HG03159 (cell line): Measurements from ENCODE around the gene TENM3.
A peak's percentile ranks its signal among the peaks of the same experiment; 100 is the strongest.

ENCODE experiments used
- ATAC-seq: cut with Tn5 transposase; IDR thresholded peaks from one replicate; pipeline ENCODE4 v1.9.1; 2021; ENCODE audit warnings: mild to moderate bottlenecking, moderate library complexity; ENCODE audit not compliant: unreplicated experiment

TENM3 gene

DNA sequence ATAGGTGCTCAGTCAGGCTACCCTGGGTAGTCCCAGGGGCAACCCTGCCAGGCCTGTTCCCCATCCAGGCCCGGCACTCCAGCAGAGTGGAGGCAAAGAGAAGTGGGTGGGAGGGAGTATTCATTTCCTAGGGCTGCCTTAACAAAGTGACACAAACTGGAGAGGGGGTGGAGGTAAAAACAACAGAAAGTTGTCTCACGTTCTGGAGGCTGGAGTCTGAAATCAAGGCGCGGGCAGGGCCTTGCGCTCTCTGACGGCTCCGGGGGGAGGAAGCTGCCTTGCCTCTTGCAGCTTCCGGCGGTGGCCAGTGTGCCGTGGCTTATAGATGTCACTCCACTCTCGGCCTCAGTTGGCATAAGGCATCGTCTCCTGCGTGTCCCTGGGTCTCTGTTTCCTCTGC is 583.2 kb downstream of the TENM3 start:
- peak; percentile 53 for ATAC-seq

DNA sequence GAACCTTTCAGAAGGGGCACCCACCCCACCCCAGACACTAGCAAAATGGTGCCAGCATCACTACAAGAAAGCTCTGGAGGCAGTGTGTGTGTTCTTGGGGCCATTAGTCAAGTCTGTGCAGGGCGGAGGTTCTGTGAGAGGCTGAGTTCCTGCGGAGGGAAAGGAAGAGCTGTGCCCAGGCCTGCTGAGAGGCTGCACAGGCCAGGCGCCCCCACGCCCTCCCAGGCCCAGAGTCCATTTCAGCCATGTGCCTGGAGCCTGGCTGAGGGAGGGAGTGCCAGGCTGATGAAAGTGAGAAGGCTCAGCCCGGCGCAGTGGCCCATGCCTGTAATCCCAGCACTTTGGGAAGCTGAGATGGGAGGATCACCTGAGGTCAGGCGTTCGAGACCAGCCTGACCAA is 584.0 kb downstream of the TENM3 start:
- ATAC-seq: no peak

DNA sequence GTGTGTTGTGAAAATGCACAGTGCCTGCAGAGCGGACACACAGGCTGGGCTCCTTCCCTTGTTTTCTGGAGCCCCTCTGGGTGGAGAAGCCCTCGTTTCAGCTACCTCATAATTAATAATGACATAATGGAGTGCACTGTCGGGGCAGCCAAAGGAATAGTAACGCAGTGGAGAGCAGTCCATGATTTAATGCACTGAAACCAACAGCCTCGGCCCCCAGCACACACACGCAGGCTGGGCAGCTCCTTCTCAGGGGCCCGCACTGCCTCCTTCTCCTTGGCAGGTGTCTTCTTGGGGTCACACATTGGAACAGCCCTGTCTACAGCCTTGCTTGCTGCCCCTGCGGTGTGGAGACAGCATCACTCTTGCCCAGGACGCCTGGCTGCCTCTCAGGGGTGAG is 584.8 kb downstream of the TENM3 start:
- no peak for ATAC-seq

DNA sequence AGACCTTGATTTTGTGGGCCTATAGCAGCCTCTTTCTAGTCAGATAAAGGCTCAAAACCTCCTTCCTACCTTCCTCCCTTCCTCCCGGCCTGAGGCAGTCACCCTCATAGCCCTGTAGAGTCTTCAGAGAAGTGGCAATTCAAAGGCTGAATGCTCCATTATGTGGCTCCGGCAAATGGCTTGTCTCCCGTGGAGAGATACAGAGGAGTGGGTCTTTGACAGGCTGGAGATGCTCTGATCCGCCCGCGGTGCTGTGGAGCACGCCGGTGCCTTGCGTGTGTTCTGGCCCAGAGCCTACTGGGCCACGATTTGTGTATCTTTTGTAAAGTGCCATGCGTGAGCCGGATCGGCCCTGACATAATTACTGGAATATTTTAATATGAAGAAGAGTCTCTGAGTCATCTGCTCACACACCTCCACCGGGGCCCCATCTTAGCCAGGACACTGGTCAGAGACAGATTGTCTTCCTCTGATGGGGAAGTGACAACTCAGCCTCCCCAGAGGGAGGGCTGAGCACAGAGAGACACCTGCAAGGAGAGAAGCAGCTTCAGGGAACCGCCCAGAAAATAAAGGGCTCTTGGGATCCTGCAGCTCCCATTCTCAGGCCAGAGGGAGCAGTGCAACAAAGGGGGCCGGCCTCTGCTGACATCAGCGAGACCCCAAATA is 585.3 kb downstream of the TENM3 start:
- ATAC-seq: no peak

DNA sequence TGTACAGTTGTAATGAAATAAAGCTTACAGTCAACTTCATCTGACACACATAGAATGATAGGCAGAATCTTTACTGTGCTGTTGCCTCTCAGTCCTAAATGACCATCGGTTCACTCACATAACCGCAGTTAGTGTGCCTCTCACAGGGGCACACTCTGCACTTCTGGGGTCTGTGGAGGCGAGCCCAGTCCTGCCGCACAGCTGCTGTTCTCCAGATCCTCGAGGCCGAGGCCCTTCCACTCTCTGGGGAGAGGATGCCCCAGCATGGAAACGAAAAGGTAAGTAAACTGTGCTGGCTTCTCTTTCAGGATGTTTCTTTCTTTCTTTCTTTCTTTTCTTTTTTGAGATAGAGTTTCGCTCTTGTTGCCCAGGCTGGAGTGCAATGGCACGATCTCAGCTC is 586.0 kb downstream of the TENM3 start:
- ATAC-seq: no peak

DNA sequence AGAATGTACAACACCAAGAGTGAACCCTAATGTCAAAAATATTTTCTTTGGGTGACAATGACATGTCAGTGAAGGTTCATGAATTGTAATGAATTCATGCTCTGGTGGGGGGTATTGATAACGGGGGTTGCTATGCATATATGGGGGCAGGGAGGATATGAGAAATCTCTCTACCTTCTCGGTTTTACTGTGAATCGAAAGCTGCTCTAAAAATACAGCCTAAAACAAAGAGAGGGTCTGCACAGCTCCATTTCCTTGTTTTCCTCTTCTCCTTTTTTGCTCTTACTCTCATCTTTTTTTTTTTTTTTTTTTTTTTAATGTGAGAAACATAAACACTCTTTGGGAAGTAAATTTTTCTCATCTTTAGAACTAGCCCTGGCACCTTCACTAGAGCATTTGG is 588.2 kb downstream of the TENM3 start:
- no peak for ATAC-seq

DNA sequence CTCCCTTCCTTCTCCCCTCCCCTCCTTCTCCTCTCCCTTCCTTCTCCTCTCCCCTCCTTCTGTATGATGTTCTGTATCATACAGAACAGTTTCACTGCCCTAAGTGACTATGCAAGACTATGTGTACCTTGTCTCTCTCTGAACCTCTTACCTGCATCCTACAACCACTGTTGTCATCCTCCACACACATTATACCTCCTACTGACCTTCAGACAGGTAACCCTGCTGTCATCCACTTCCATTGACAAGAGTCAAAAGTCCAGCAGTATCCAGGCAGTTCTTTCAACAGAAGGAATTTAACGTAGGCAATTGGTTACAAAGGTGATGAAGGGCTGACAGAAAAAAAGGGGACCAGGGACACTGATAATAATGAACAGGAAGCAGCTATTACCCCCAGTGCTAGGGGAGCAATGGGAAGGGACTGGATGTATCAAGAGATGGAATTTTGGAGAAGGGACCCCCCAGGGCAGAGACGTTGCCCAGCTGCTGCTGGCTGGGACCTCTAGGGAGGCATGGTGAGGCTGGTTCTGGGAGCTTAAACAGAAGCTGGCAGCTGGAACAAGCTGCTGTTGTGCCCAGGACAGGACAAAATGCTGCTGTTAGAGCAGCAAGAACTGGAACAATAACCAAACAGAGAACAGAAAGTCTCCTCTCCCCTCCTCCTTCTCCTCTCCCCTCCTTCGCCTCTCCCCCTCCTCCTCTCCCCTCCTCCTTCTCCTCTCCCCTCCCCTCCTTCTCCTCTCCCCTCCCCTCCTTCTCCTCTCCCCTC is 589.3 kb downstream of the TENM3 start:
- ATAC-seq: no peak

DNA sequence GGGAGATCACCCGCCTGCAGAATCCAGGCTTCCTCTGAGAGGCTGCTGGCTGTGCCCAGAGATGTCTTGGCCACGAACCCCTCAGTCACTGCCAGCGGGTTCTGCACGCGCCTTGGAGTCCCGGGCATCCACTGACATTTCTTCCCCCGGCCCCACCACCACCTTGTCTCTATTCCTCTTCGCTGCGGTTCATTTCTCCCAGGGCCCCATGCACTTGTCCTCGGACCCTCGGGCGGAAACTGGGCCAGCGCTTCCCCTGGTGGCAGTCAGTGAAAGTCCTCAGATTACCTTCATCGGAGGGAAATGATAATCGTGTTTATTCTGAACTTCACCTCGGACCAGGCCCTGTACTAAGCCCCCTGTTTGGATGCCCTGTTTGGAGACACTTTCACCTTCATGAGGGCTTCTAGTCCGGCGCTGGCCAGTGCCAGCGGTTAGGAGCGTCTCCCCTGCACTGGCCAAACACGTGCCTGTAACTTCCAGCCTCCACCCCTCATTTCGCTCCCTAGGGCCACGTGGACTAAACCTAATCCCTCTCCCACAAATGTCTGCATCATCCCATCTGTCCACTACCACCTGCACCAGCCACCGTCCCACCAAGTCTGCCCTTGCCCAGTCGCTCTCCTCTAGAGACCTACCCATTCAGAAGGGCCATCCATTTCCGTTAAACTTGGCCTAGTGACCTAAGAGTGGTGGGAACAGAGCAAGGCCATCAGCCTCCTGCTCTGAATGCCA is 592.0 kb downstream of the TENM3 start:
- ATAC-seq: no peak

DNA sequence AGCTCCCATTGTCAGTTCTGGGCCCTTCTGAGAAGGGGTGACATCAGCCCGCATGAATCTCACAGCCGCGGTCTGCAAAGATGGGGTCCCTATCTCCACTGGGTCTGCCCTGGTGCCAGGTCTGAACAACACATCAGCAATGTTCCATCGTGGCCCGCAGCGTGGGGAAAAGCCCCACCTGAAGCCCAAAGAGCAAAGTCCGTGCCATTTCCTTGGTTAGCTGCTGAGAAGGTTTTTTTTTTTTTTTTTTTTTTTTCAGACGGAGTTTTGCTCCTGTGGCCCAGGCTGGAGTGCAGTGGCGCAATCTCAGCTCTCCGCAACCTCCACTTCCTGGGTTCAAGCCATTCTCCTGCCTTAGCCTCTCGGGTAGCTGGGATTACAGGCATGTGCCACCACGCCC is 594.6 kb downstream of the TENM3 start:
- no peak for ATAC-seq

DNA sequence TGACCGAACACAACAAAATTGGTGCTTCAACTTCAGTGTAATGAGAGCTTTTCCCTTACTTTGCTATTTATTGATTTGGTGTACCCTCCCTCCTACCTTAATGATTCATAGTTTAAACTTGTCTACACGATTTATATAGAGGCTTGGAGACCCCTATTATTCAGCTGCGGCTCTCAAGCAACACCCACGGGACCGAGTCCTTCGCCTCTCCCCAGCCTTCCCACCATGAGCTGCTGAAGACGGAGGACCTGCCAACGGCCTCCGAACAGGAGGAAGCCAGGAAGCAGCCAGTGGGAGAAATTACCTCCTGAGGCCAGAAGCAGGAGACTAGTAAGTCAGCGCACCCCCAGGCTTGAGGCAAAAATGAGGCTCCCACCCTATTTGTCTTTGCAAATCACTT is 595.3 kb downstream of the TENM3 start:
- ATAC-seq: no peak

DNA sequence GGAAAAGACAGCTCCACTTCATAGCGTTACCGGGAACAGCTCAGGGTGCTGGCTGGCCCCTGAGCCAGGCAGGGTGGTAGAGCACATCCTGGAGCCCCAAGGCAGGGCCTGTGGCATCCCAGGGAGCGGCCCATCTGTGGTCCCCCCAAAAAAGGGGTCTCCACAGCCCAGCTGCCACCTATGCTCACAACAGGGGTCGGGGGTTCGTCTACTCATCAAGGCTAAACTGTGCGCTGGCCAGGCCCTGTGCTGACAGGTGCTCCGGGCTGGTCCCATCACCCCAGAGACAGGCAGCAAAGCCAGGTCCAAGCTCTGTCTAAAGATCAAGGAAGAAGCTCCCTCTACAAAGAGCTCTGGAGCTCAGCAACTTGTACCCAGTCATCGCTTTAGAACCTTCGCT is 596.1 kb downstream of the TENM3 start:
- no peak for ATAC-seq

DNA sequence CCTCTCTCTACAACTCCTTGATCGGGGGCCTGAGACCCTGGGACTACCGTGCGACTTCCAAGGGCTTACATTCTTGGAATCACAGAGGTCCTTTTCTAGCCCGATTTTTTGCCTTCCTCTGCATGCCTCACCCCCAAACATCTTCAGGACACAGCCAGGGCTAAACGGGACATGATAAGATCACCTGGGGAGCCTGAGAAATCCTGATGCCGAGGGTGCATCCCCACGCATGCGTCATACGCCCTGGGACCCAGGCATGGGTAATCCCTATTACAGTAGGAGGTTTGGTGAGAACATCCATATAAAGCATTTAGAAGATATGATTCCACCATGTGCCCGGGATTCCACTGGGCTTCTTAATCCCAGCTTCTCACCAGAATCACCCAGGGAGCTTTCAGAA is 596.9 kb downstream of the TENM3 start:
- ATAC-seq: no peak

DNA sequence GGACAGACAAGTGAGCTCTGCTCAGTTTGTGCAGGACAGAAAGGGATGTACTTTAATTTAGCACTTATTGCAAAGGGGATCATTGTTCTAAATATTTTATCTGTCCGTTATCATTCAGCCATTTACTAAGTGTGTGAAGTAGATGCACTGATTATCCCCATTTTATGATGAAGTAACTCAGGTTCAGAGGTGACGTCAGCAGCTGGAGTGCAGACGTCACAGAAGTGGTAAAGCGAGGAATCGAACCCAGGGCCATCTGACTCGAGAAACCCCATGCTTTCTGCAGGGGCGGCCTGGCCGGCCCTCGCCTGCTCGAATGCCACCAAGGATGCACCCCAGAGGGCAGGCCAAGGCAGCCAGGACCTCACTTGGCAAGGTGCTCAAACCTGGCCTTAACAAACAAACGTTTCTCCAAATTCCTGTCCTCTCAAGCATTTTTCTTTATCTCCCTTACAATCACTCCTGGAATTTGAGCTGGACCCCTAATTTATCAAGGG is 599.0 kb downstream of the TENM3 start:
- ATAC-seq: no peak

DNA sequence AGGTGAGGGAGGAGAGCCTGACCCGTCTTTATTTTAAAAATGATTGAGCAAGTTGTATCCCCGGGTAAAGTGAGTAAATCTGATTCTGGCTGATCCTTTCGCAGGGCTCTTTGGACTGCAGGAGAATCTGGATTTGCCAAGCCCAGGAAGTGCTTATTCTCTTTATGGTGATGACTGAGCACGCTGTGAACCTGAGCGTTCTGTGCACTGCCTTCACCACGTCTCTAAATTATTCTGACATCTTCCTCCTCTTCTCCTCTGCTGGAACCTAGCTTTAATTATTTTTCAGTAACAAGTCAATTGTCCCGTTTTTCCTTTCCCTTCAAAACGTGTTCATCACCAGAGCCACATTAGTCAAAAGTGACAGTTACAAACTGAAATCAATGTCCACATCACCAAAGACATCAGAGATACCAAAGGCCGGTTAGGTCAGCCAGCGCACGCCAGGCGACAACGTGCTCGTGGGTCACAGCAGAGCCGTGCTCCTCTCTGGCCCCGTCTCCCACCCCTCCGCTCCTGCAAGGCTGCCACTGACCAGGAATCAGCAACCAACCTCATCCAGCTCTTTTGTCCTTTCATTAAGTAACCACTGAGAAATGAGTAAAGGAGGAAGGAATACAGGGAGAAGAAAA is 599.7 kb downstream of the TENM3 start:
- ATAC-seq: no peak

DNA sequence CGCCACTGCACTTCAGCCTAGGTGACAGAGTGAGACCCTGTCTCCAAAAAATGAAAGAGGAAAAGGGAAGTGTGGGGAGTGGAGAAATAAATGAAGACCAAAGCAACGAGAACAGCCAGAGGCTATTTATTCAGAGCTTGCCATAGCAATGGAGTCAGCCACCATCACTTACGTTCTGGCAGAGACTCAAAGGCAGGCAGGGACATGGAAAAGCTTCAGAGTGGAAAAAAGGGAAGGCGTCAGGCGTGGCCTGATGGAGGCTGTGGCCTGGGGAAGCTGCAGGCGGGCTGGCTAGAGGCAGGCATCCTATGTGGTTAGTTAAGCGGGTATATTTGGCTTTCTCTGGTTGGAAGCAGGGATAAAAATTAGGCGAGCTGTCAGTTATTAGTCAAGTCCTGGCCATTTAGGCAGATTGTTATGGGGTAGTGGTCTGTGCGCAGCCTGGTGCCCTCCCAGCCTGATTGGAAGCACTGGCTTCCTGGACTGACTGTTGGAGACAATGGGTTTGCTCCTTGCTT is 600.7 kb downstream of the TENM3 start:
- no peak for ATAC-seq

DNA sequence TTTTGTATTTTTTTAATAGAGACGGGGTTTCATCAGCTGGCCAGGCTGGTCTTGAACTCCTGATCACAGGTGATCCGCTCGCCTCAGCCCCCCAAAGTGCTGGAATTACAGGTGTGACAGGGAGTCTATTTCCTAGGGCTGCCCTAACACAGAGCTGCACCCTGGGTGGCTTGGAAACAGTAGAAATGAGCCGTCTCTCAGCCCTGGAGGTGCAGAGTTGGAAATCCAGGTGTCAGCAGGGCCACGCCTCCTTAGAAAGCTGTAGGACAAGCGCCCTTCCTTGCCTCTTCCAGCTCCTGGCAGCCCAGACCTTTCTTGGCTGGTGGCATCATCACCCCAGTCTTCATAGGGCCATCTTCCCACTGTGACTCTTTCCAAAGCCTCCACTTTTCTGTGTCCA is 602.4 kb downstream of the TENM3 start:
- no peak for ATAC-seq

DNA sequence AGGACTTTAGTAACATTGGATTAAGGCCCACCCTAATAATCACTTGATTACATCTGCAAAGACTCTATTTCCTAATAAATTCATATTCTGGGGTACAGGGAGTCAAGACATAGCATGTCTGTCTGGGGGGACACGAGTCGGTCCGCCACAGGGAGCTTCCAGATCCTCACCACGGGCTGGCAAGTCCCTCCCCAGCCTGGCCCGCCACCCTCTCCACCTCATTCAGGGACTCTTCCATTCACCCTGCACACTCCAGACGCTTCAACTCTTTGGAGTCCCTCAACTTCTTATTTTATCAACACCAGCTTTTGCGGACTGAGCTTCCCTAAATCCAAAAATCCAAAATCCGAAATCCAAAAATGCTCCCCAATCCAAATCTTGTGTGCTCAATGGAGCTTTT is 602.8 kb downstream of the TENM3 start:
- ATAC-seq: no peak

DNA sequence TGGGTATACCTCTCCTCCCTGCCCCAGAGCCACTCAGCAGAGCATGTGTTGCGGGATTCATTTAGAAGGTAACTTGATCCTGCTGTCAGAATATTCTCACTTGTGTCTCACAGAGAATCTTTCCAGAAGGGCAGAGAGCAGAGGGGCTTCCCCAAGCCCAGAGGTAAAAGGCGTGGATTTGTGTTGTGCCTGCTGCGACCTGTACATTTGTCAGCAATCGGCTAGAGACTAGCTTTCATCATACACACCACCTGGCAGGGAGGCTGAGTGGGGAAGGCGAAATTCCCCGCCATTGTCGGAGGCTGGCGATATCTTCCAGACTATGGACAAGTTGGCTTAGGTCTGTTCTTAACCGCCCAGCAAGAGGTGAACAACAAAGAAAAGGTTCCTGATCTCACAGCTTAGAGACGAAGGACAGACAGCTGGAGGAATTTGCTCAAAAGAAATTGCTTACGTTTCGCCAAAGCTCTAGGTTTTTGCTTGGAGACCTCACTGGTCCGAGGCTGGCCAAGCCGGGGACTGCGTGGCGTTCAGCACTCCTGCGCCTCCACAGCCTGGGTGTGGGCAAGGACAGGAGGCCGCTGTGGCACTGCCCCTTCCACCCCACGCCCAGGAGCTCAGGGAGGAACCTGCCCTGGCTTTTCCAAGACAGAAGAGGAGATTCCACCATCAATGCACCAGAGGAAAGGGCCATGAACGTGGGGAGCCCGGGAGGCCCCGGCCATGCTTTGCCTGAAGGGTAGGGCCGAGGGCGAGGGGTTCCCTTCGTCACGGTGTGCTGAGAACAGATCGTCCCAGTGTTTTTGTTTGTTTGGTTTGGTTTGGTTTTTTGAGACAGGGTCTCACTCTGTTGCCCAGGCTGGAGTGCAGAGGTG is 604.6 kb downstream of the TENM3 start:
- no peak for ATAC-seq

DNA sequence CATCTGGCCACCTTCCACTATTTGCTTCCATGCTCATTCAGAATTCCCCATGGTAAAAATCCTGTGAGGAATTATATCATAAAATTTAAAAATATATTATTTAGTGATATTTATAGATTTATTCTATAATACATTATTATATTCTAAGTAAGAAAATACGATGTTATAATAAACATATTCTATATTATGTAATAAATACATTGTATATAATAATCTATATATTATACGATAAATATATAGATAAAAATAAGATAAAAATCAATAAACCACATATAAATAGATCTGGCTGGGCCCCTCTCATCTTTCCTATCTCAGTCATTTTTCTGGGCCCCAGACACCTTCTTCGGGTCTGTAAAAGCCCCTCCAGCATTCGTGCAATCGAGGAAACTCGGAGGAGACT is 605.5 kb downstream of the TENM3 start:
- no peak for ATAC-seq
